Brain microvascular endothelial cell (primary cell): ENCODE data around the gene FXR1.

Experiments
- DNase-seq: peaks from one replicate; pipeline ENCODE4 v3.0.0-alpha.2; 2020
- H3K27ac ChIP-seq: fragments of 250-450 bp; sonication (Bioruptor Pico); 2 replicates; pipeline ENCODE4 v1.5.1; 2020; ENCODE audit warnings: mild to moderate bottlenecking, moderate library complexity
- H3K27me3 ChIP-seq: fragments of 250-450 bp; sonication (Bioruptor Pico); replicated peaks from 2 replicates; pipeline ENCODE4 v1.5.1; 2020; ENCODE audit warnings: mild to moderate bottlenecking
- H3K36me3 ChIP-seq: fragments of 250-450 bp; sonication (Bioruptor Pico); replicated peaks from 2 replicates; pipeline ENCODE4 v1.5.1; 2020; ENCODE audit warnings: mild to moderate bottlenecking
- H3K4me3 ChIP-seq: 2 replicates; pipeline ENCODE4 v1.5.1; 2011; ENCODE audit warnings: low read depth, mild to moderate bottlenecking, control low read depth, low read length, moderate library complexity
- CTCF ChIP-seq: IDR thresholded peaks from 2 replicates; pipeline ENCODE4 v1.5.1; 2011; ENCODE audit warnings: low read depth, mild to moderate bottlenecking, moderate library complexity, low read length, control low read depth, inconsistent platforms; ENCODE audit errors: missing control alignments
- in situ Hi-C: cut with HindIII; loops from 2 replicates; pipeline ENCODE4 v1.10.0; 2017; ENCODE audit warnings: low sequenced_read_pairs, low pct_ligation_motif_present

Gene FXR1

GRCh38 chr3:180947761-180948390, 35.4 kb downstream of the FXR1 start:
- Histone ChIP-seq H3K4me3 (no peak overlapping the region), H3K27ac (no peak overlapping the region), H3K27me3 (no peaks in the 10 kb centered on the region), H3K36me3 (peaks cover 31% of the 10 kb centered on the region)
- no peak for TF ChIP-seq CTCF
- in situ Hi-C loops: no loop called here
- no peak for DNase-seq

GRCh38 chr3:180959691-180960090, 47.2 kb downstream of the FXR1 start:
- DNase-seq: no peak
- Histone ChIP-seq H3K27me3 (no peaks in the 10 kb centered on the region), H3K27ac (no peak overlapping the region), H3K4me3 (no peak overlapping the region), H3K36me3 (peaks cover 44% of the 10 kb centered on the region)
- in situ Hi-C loops: no loop called here
- TF ChIP-seq CTCF: no peak

- DNase-seq: no peak
- Histone ChIP-seq H3K36me3 (peaks cover 39% of the 10 kb centered on the region), H3K27me3 (no peaks in the 10 kb centered on the region), H3K4me3 (no peak overlapping the region), H3K27ac (no peak overlapping the region)
- no peak for TF ChIP-seq CTCF
- in situ Hi-C loops: no loop called here
Observed at GRCh38 chr3:180961087-180961486, 48.6 kb downstream of the FXR1 start.

- no peak for TF ChIP-seq CTCF
- H3K4me3 ChIP-seq: no peak overlapping the region
- no peaks in the 10 kb centered on the region for H3K27me3 ChIP-seq
- no peak overlapping the region for H3K27ac ChIP-seq
- peaks cover 34% of the 10 kb centered on the region for H3K36me3 ChIP-seq
- DNase-seq: no peak
- in situ Hi-C loops: no loop called here
Observed at GRCh38 chr3:180961552-180961951, 49.1 kb downstream of the FXR1 start.

GRCh38 chr3:180962530-180962929, 50.1 kb downstream of the FXR1 start:
- in situ Hi-C loops: no loop called here
- Histone ChIP-seq H3K36me3 (peaks cover 29% of the 10 kb centered on the region), H3K27me3 (no peaks in the 10 kb centered on the region), H3K27ac (no peak overlapping the region), H3K4me3 (no peak overlapping the region)
- no peak for TF ChIP-seq CTCF
- DNase-seq: no peak

- no peak overlapping the region for H3K4me3 ChIP-seq
- no peaks in the 10 kb centered on the region for H3K27me3 ChIP-seq
- in situ Hi-C loops: no loop called here
- H3K36me3 ChIP-seq: peaks cover 28% of the 10 kb centered on the region
- no peak overlapping the region for H3K27ac ChIP-seq
- no peak for DNase-seq
- no peak for TF ChIP-seq CTCF
Observed at GRCh38 chr3:180970931-180971330, 58.5 kb downstream of the FXR1 start.
